ENCODE measurements around the gene MRPL43.

DNA sequence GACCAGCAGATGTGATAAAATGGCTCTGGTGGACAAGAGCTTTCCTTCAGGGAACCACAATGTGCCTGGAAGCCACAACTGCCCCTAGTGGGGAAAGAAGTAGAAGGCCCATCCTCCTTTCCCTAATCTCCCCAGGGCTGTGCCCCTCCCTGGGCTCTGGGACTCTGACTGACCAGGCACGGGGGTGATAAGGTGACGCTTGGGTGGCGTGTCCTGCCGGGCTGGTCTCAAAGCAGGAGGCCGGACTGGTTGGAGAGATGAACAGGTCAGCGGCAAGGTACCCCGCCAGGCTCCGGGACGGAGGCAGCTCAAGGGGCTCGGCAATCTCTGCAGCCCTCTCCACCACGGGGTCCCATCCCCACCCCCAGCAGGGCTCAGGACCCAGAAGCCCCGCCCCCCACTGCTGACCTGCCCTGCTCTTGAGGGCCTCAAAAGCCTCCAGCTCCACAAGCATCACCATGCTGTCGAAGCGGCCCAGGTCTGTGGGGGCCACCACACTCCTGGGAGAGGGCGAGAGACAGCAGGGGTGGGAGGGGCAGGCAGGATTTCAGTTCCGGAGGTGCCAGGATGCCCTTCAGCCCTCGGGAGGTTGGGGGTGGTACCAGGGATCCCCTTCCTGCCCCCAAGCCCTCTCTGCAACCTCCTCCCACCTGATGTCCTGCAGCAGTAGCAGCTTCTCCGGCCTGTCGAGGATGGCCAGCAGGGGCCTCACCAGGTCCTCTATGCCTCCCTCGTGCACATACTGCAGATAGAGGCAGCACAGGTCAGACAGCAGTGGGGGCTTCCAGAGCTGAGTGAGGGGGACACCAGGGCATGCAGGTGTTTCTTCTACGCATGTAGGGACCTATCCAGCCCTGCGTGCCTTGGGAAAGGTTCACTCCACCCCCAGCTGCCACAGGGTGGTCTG is 24.5 kb upstream of the MRPL43 start:
- TF ChIP-seq EZH2 (IDR thresholded peaks at IDR 0.05; ENCODE audit: insufficient read depth, poor library complexity, severe bottlenecking) (no peak), EZH2phosphoT487 (IDR thresholded peaks at IDR 0.05; ENCODE audit: insufficient read depth, low read depth) (no peak)
